Measurements from ENCODE around the gene USP47. TPM values are rescaled to one million over a fixed set of nuclear protein-coding genes. Genes with fewer than 3 reads are reported as not detected.

The USP47 gene
- total and polyA plus RNA-seq, 2 experiments from 2014 or later = 16.3 to 36.7 TPM

GRCh38 chr11:11978792-11979487 lies 137.2 kb downstream of the USP47 start:
- Histone ChIP-seq H3F3A (replicated peaks; ENCODE audit: low read depth) (no peaks in the 10 kb centered on the region), H4K20me1 (replicated peaks; ENCODE audit: insufficient read depth) (no peaks in the 10 kb centered on the region), H2AFZ (no peak overlapping the region), H3K79me2 (replicated peaks; ENCODE audit: insufficient read depth) (no peaks in the 10 kb centered on the region), H3K27me3 (ENCODE audit: insufficient read depth) (no peaks in the 10 kb centered on the region), H3K4me2 (no peak overlapping the region), H3K36me3 (ENCODE audit: insufficient read depth) (no peaks in the 10 kb centered on the region), H3K27ac (ENCODE audit: low read depth) (no peak overlapping the region), H3K4me1 (ENCODE audit: insufficient read depth) (peaks cover 13% of the 10 kb centered on the region; the same call in 1 of the 2 replicates), H3K9me2 (ENCODE audit: insufficient read depth) (no peaks in the 10 kb centered on the region), H3K4me3 (no peak overlapping the region)
- no peak overlapping the region for H3K27ac Mint-ChIP-seq
- H3K36me3 Mint-ChIP-seq (ENCODE audit: low read depth) = peaks cover 7% of the 10 kb centered on the region; the same call in 2 of the 3 replicates
- H3K4me3 Mint-ChIP-seq = no peak overlapping the region
- no peaks in the 10 kb centered on the region for H3K9me3 Mint-ChIP-seq
- no peak for DNase-seq (ENCODE audit: low spot score)
- H3K27me3 Mint-ChIP-seq (ENCODE audit: insufficient read depth, low read depth, poor library complexity) = peaks cover 3% of the 10 kb centered on the region
- TF ChIP-seq ZNF331 (CRISPR knock-in tag; IDR thresholded peaks at IDR 0.05; ENCODE audit: low read depth) (no peak), CREB1 (CRISPR knock-in tag; IDR thresholded peaks at IDR 0.05; ENCODE audit: low read depth) (no peak), EZH2 (IDR thresholded peaks at IDR 0.05; ENCODE audit: low read depth, unreplicated experiment) (no peak), EZH2phosphoT487 (IDR thresholded peaks at IDR 0.05; ENCODE audit: unreplicated experiment) (no peak), NANOG (IDR thresholded peaks at IDR 0.05; ENCODE audit: borderline replicate concordance) (no peak)
- TF ChIP-seq, protein P1, sequence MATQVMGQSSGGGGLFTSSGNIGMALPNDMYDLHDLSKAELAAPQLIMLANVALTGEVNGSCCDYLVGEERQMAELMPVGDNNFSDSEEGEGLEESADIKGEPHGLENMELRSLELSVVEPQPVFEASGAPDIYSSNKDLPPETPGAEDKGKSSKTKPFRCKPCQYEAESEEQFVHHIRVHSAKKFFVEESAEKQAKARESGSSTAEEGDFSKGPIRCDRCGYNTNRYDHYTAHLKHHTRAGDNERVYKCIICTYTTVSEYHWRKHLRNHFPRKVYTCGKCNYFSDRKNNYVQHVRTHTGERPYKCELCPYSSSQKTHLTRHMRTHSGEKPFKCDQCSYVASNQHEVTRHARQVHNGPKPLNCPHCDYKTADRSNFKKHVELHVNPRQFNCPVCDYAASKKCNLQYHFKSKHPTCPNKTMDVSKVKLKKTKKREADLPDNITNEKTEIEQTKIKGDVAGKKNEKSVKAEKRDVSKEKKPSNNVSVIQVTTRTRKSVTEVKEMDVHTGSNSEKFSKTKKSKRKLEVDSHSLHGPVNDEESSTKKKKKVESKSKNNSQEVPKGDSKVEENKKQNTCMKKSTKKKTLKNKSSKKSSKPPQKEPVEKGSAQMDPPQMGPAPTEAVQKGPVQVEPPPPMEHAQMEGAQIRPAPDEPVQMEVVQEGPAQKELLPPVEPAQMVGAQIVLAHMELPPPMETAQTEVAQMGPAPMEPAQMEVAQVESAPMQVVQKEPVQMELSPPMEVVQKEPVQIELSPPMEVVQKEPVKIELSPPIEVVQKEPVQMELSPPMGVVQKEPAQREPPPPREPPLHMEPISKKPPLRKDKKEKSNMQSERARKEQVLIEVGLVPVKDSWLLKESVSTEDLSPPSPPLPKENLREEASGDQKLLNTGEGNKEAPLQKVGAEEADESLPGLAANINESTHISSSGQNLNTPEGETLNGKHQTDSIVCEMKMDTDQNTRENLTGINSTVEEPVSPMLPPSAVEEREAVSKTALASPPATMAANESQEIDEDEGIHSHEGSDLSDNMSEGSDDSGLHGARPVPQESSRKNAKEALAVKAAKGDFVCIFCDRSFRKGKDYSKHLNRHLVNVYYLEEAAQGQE (IDR thresholded peaks at IDR 0.05; ENCODE audit: unreplicated experiment) = no peak
- TF ChIP-seq, protein P2, sequence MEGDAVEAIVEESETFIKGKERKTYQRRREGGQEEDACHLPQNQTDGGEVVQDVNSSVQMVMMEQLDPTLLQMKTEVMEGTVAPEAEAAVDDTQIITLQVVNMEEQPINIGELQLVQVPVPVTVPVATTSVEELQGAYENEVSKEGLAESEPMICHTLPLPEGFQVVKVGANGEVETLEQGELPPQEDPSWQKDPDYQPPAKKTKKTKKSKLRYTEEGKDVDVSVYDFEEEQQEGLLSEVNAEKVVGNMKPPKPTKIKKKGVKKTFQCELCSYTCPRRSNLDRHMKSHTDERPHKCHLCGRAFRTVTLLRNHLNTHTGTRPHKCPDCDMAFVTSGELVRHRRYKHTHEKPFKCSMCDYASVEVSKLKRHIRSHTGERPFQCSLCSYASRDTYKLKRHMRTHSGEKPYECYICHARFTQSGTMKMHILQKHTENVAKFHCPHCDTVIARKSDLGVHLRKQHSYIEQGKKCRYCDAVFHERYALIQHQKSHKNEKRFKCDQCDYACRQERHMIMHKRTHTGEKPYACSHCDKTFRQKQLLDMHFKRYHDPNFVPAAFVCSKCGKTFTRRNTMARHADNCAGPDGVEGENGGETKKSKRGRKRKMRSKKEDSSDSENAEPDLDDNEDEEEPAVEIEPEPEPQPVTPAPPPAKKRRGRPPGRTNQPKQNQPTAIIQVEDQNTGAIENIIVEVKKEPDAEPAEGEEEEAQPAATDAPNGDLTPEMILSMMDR (conservative IDR thresholded peaks at IDR 0.05; ENCODE audit: low read depth in 2 of 2) = no peak
- no peak for ATAC-seq
- H3K4me1 Mint-ChIP-seq = peaks cover 23% of the 10 kb centered on the region

GRCh38 chr11:11979488-11980117 lies 137.8 kb downstream of the USP47 start:
- no peak for DNase-seq (ENCODE audit: low spot score)
- no peaks in the 10 kb centered on the region for H4K20me1 ChIP-seq (replicated peaks; ENCODE audit: insufficient read depth)
- Mint-ChIP-seq H3K27me3 (ENCODE audit: insufficient read depth, low read depth, poor library complexity) (peaks cover 3% of the 10 kb centered on the region), H3K27ac (no peak overlapping the region; the same call in 1 of the 2 replicates), H3K4me3 (no peak overlapping the region), H3K9me3 (no peaks in the 10 kb centered on the region), H3K4me1 (peaks cover 23% of the 10 kb centered on the region), H3K36me3 (ENCODE audit: low read depth) (peaks cover 7% of the 10 kb centered on the region; the same call in 2 of the 3 replicates)
- H2AFZ ChIP-seq = no peak overlapping the region
- no peaks in the 10 kb centered on the region for H3K79me2 ChIP-seq (replicated peaks; ENCODE audit: insufficient read depth)
- no peak overlapping the region for H3K4me2 ChIP-seq
- H3K36me3 ChIP-seq (ENCODE audit: insufficient read depth) = no peaks in the 10 kb centered on the region
- H3K27me3 ChIP-seq (ENCODE audit: insufficient read depth) = no peaks in the 10 kb centered on the region
- H3F3A ChIP-seq (replicated peaks; ENCODE audit: low read depth) = no peaks in the 10 kb centered on the region
- no peaks in the 10 kb centered on the region for H3K9me2 ChIP-seq (ENCODE audit: insufficient read depth)
- no peak for TF ChIP-seq STAT1 (IDR thresholded peaks at IDR 0.05; ENCODE audit: unreplicated experiment)
- H3K4me3 ChIP-seq = no peak overlapping the region
- H3K4me1 ChIP-seq (ENCODE audit: insufficient read depth) = peaks cover 14% of the 10 kb centered on the region; the same call in 1 of the 2 replicates
- no peak overlapping the region for H3K27ac ChIP-seq (ENCODE audit: low read depth)
- no peak for ATAC-seq
